AG10803 (cell line): ENCODE measurements around the gene PTPRM.
A peak's percentile ranks its signal among the peaks of the same experiment; 100 is the strongest.

Experiments
- DNase-seq: peaks from one replicate; pipeline ENCODE4 v3.0.0; 2010; ENCODE audit warnings: low read depth
- H3K4me3 ChIP-seq: 2 replicates; pipeline ENCODE4 v1.5.1; 2011; ENCODE audit warnings: mild to moderate bottlenecking, low read length, control low read depth
- CTCF ChIP-seq: conservative IDR thresholded peaks from 2 replicates; pipeline ENCODE4 v1.5.1; 2011; ENCODE audit warnings: mild to moderate bottlenecking, low read length, control low read depth, inconsistent platforms

Gene PTPRM

DNA sequence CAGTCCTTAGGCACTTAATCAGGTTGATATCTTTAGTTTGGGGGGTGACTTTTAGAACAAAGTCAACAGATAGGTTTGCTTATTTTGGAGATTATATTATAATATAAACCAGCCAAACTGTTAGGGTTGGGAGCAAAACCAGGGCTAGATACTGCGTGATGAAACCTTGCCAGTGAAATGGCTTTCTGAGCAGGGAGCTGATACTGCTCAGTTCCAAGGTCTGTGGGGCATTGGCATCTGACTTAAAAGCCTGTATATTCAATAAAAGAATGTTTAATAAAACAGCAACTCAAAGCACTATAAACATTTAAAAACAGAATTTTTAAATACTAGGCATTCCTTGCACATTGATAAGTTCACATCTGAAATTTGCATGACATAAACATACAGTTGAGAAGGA lies 19.3 kb downstream of the PTPRM start:
- H3K4me3 ChIP-seq: no peak overlapping the region
- no peak for DNase-seq
- TF ChIP-seq CTCF: no peak

DNA sequence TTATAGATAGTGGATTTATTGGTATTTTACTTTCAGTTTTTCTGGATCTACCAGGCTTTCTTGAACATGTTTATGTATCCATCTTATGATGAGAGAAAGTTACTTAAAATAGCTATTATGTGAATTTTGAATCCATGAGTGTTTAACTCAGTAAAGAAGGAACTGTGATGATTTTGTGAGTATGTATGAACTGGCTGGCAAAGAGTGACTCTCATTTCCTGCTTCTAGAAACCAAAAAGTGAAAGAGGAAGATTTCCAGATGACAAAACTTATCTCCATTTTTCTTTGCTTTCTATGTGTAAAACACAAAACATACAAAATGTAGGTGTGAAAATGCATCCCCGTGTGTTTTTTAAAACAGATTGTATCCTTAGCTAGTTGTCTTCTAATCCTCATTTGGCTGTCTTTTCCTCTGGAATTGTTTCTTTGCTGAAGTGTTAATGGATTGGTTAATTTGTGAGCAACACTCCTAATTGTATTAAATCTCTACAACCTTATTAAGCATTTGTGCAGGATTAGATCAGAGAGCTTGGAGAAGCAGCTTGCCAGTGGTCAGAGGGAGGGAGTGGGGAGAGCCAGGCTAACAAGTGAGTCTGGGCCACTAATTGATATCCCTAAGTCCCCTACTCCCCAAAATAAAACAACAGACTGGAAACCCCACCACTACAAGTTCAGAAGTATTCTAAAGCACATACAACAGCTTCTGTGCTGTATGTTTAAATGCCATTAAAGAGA lies 23.9 kb downstream of the PTPRM start:
- no peak overlapping the region for H3K4me3 ChIP-seq
- DNase-seq: peak; percentile 34
- no peak for TF ChIP-seq CTCF

GRCh38 chr18:7592305-7593071 lies 25.4 kb downstream of the PTPRM start:
- no peak overlapping the region for H3K4me3 ChIP-seq
- 0 out of 2 replicates have a peak, but pooled peaks have one; percentile 5 for TF ChIP-seq CTCF
- no peak for DNase-seq

DNA sequence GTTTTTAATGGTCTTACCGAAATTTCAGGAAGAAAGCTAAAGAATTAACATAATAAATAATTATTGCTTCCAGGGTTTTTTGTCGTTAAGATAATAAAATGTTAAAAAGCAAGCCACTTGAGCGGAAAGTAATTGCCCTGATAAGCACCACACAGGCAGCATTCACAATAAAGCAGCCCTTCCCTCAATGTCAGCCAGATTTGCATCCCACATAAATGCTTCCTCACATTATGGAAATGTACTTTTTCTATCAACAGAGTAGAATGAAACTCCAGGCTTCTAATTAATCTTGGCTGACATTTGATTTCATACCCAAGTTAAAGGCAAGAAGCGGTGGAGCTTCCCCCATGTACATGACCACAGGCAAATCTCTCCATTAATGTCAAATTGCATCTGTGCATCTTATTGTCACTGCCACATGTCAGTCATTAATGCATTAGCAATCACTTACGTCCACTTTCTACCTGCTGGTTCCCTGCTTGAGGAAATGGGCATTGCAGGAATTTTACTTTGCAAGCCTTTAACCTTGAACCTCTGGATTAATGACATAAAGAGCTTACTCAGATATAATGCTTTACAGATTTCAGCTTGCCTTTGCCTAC lies 26.2 kb downstream of the PTPRM start:
- TF ChIP-seq CTCF: no peak
- no peak overlapping the region for H3K4me3 ChIP-seq
- no peak for DNase-seq

DNA sequence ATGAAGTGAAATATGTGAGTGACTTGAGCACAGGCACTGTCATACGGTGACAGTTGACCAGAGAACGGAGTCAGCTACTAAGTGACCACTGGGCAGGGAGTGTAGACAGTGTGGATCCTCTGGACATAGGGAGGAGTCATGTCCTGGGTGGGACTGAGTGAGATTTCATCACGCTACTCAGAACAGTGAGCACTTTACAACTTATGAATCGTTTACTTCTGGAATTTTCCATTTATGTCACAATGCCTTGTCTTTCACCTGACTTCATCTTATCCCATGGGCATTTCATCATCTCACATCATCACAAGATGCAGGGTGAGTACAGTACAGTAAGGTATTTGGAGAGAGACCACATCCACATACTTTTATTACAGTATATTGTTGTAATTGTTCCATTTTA lies 29.0 kb downstream of the PTPRM start:
- no peak for TF ChIP-seq CTCF
- no peak overlapping the region for H3K4me3 ChIP-seq
- peak; percentile 52 for DNase-seq

GRCh38 chr18:7597500-7597899 lies 30.4 kb downstream of the PTPRM start:
- no peak for DNase-seq
- no peak for TF ChIP-seq CTCF
- no peak overlapping the region for H3K4me3 ChIP-seq
